Measurements from ENCODE around the gene CD68. TPM values are rescaled to one million over a fixed set of nuclear protein-coding genes. Genes with fewer than 3 reads are reported as not detected.

The CD68 gene
- total RNA-seq, 1 donor from 2014 or later, result 667 TPM

DNA sequence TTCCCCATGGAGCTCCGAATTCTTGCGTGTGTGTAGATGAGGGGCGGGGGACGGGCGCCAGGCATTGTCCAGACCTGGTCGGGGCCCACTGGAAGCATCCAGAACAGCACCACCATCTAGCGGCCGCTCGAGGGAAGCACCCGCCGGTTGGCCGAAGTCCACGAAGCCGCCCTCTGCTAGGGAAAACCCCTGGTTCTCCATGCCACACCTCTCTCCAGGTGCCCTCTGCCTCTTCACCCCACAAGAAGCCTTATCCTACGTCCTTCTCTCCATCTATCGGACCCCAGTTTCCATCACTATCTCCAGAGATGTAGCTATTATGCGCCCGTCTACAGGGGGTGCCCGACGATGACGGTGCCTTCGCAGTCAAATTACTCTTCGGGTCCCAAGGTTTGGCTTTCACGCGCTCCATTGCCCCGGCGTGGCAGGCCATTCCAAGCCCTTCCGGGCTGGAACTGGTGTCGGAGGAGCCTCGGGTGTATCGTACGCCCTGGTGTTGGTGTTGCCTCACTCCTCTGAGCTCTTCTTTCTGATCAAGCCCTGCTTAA lies 18.3 kb upstream of the CD68 start:
- peaks cover 72% of the 10 kb centered on the region for H3K4me1 ChIP-seq

GRCh38 chr17:7561589-7562207 lies 17.7 kb upstream of the CD68 start, which contains the start of gene SENP3:
SENP3 (plus strand) TSS chr17:7561919; CDS start chr17:7563077, 1,158 bp downstream.
- TF ChIP-seq CTCF (IDR thresholded peaks at IDR 0.05), result no peak
- peaks cover 69% of the 10 kb centered on the region for H3K4me1 ChIP-seq
- H3K36me3 ChIP-seq, result peaks cover 45% of the 10 kb centered on the region
- H3K27ac ChIP-seq, result peak within 1 kb of the TSS; percentile 95
- H3K9me3 ChIP-seq, result no peaks in the 10 kb centered on the region
- H3K27me3 ChIP-seq (ENCODE audit: low read depth), result no peaks in the 10 kb centered on the region
- ATAC-seq, result peak; percentile 85 to 90
- intact Hi-C loops (cut with DNase I), result no loop called here
- H3K4me3 ChIP-seq, result peak within 1 kb of the TSS; percentile 94
- DNase-seq, result peak; percentile 93

More for the DNA sequence above, 18.3 kb upstream of the CD68 start:
- intact Hi-C loops (cut with DNase I), result no loop called here
- Histone ChIP-seq H3K4me3 (peak overlapping the region; percentile 94), H3K27ac (peak overlapping the region; percentile 95), H3K27me3 (ENCODE audit: low read depth) (no peaks in the 10 kb centered on the region), H3K36me3 (peaks cover 39% of the 10 kb centered on the region), H3K9me3 (no peaks in the 10 kb centered on the region)
- DNase-seq (peak; percentile 95), ATAC-seq (peak; percentile 81 to 85)
- peak; percentile 86 for TF ChIP-seq CTCF (IDR thresholded peaks at IDR 0.05)

DNA sequence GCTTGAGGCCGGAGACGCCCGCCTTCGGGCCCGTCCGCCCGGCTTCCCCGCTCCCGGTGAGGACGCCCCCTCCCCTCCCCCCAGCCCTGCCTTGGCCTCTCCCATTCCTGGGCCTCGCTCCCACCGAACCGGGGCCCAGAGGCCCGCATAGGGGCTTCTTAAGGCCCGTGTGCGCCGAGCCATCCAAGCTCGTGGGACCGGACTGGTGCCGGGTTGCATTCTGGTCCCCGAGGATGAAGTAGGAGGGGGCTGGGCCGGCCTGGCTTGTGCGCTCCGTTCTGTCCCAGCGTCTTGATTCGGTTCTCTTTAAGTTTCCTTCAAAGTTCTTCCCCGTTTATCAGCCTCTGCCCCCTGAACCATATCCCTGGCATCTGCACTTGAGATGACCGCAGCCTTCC lies 17.2 kb upstream of the CD68 start:
- Histone ChIP-seq H3K4me1 (peaks cover 64% of the 10 kb centered on the region), H3K9me3 (no peaks in the 10 kb centered on the region), H3K27me3 (ENCODE audit: low read depth) (no peaks in the 10 kb centered on the region), H3K36me3 (peaks cover 50% of the 10 kb centered on the region), H3K27ac (peak overlapping the region; percentile 95), H3K4me3 (peak overlapping the region; percentile 94)
- ATAC-seq (no peak), DNase-seq (no peak)
- no peak for TF ChIP-seq CTCF (IDR thresholded peaks at IDR 0.05)
- intact Hi-C loops (cut with DNase I), result no loop called here

DNA sequence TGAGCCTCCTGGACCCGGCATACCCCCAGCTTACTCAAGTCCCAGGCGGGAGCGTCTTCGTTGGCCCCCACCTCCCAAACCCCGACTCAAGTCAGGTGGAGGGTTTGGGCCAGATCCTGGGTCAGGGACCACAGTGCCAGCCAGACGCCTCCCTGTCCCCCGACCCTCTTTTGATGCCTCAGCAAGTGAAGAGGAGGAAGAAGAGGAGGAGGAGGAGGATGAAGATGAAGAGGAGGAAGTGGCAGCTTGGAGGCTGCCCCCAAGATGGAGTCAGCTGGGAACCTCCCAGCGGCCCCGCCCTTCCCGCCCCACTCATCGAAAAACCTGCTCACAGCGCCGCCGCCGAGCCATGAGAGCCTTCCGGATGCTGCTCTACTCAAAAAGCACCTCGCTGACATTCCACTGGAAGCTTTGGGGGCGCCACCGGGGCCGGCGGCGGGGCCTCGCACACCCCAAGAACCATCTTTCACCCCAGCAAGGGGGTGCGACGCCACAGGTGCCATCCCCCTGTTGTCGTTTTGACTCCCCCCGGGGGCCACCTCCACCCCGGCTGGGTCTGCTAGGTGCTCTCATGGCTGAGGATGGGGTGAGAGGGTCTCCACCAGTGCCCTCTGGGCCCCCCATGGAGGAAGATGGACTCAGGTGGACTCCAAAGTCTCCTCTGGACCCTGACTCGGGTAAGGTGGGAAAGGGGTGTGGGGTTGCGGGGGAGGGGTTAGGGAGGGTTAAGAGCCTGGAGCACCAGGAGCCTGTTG lies 16.1 kb upstream of the CD68 start:
- H3K4me3 ChIP-seq, result peak overlapping the region; percentile 94
- ATAC-seq (no peak), DNase-seq (no peak)
- H3K27me3 ChIP-seq (ENCODE audit: low read depth), result no peaks in the 10 kb centered on the region
- no peak overlapping the region for H3K27ac ChIP-seq
- H3K4me1 ChIP-seq, result peaks cover 53% of the 10 kb centered on the region
- H3K9me3 ChIP-seq, result no peaks in the 10 kb centered on the region
- peaks cover 57% of the 10 kb centered on the region for H3K36me3 ChIP-seq
- no peak for TF ChIP-seq CTCF (IDR thresholded peaks at IDR 0.05)
- intact Hi-C loops (cut with DNase I), result no loop called here

DNA sequence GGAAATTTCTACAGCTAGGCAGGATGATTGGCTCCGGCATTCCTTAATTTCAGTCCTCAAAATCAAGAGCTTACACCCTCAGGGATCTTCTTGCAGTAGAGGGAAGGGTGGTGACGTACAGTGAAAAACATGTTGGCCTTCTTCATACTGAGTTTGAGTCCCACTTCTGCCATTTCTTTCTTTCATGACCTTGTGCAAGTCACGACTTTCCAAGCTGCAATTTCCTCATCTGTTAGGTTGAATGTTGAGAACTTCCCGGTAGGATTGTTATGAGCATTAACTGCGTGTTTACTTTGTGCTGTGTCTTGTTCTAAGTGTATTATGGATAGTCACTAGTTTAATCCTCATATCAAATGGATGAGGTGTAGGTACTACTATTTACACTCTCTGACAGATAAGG lies 9.9 kb upstream of the CD68 start:
- Histone ChIP-seq H3K4me1 (peaks cover 22% of the 10 kb centered on the region), H3K27me3 (ENCODE audit: low read depth) (no peaks in the 10 kb centered on the region), H3K27ac (no peak overlapping the region), H3K4me3 (no peak overlapping the region), H3K9me3 (no peaks in the 10 kb centered on the region), H3K36me3 (peaks cover 74% of the 10 kb centered on the region)
- TF ChIP-seq CTCF (IDR thresholded peaks at IDR 0.05), result no peak
- no peak for ATAC-seq
- intact Hi-C loops (cut with DNase I), result no loop called here
- no peak for DNase-seq

All from lower lobe of right lung (tissue), 2 donors.